Measurements from ENCODE around the gene ACTA1. TPM values are rescaled to one million over a fixed set of nuclear protein-coding genes. Genes with fewer than 3 reads are reported as not detected.

The ACTA1 gene
- total and polyA plus RNA-seq, 4 donors, result 0.06 to 0.33 (median 0.08) TPM; not detected in 1

DNA sequence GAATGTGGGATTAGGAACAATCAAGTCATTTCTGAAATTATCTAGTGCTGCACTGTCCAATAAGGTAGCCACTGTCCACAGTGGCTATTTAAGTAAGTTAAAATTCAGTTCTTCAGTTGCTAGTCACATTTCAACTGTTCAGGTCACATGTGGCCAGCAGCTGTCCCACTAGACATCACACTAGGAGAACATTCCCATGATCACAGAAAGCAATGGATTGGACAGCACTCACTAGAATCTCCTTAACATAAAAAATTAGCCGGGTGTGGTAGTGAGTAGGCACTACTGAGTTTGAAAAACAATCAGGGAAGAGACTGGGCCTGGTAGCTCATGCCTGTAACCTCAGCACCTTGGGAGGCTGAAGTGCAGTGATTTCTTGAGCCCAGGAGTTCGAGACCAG lies 40.6 kb upstream of the ACTA1 start:
- WGBS, result 98% methylated on average over 2 of the region's 2 CpGs
- DNase-seq (ENCODE audit: low spot score), result no peak
- no peaks in the 10 kb centered on the region for H3K4me1 ChIP-seq (ENCODE audit: control insufficient read depth in 4 of 4, insufficient read depth in 4 of 4, low read length in 3 of 4)
- no peak overlapping the region for H3K27ac ChIP-seq (ENCODE audit: low read depth in 1 of 2, low read length in 2 of 2)
- H3K9me3 ChIP-seq (ENCODE audit: control insufficient read depth in 4 of 4, low read length in 3 of 4), result no peaks in the 10 kb centered on the region
- no peaks in the 10 kb centered on the region for H3K27me3 ChIP-seq (ENCODE audit: control insufficient read depth in 4 of 4, insufficient read depth in 4 of 4, low read length in 3 of 4)
- no peak overlapping the region for H3K9ac ChIP-seq (ENCODE audit: low read depth in 1 of 2, low read length in 2 of 2)
- peaks cover 9 to 49% (median 28%) of the 10 kb centered on the region in 4 donors for H3K36me3 ChIP-seq (ENCODE audit: control insufficient read depth in 4 of 4, insufficient read depth in 3 of 4, low read depth in 1 of 4, low read length in 3 of 4)
- TF ChIP-seq SP1 (IDR thresholded peaks at IDR 0.05) (no peak), MAX (IDR thresholded peaks at IDR 0.05) (no peak), HNF4G (IDR thresholded peaks at IDR 0.05) (no peak), NR2F2 (IDR thresholded peaks at IDR 0.05) (no peak), YY1 (IDR thresholded peaks at IDR 0.05) (no peak), FOXA2 (IDR thresholded peaks at IDR 0.05) (no peak), FOXA1 (IDR thresholded peaks at IDR 0.05) (no peak), HNF4A (conservative IDR thresholded peaks at IDR 0.05) (no peak), GABPA (IDR thresholded peaks at IDR 0.05 in 1 of 2, conservative IDR thresholded peaks at IDR 0.05 in 1 of 2) (no peak), EGR1 (IDR thresholded peaks at IDR 0.05; ENCODE audit: low read depth in 2 of 2) (no peak), JUND (IDR thresholded peaks at IDR 0.05) (no peak), TAF1 (conservative IDR thresholded peaks at IDR 0.05) (no peak), RAD21 (IDR thresholded peaks at IDR 0.05) (no peak), RXRA (IDR thresholded peaks at IDR 0.05) (no peak), CTCF (IDR thresholded peaks at IDR 0.05; ENCODE audit: low read depth, low read length, missing input control) (no peak)
- TF ChIP-seq, protein P1, sequence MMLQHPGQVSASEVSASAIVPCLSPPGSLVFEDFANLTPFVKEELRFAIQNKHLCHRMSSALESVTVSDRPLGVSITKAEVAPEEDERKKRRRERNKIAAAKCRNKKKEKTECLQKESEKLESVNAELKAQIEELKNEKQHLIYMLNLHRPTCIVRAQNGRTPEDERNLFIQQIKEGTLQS (IDR thresholded peaks at IDR 0.05), result no peak
- TF ChIP-seq, protein P2, sequence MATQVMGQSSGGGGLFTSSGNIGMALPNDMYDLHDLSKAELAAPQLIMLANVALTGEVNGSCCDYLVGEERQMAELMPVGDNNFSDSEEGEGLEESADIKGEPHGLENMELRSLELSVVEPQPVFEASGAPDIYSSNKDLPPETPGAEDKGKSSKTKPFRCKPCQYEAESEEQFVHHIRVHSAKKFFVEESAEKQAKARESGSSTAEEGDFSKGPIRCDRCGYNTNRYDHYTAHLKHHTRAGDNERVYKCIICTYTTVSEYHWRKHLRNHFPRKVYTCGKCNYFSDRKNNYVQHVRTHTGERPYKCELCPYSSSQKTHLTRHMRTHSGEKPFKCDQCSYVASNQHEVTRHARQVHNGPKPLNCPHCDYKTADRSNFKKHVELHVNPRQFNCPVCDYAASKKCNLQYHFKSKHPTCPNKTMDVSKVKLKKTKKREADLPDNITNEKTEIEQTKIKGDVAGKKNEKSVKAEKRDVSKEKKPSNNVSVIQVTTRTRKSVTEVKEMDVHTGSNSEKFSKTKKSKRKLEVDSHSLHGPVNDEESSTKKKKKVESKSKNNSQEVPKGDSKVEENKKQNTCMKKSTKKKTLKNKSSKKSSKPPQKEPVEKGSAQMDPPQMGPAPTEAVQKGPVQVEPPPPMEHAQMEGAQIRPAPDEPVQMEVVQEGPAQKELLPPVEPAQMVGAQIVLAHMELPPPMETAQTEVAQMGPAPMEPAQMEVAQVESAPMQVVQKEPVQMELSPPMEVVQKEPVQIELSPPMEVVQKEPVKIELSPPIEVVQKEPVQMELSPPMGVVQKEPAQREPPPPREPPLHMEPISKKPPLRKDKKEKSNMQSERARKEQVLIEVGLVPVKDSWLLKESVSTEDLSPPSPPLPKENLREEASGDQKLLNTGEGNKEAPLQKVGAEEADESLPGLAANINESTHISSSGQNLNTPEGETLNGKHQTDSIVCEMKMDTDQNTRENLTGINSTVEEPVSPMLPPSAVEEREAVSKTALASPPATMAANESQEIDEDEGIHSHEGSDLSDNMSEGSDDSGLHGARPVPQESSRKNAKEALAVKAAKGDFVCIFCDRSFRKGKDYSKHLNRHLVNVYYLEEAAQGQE (IDR thresholded peaks at IDR 0.05), result no peak
- TF ChIP-seq, protein P3, sequence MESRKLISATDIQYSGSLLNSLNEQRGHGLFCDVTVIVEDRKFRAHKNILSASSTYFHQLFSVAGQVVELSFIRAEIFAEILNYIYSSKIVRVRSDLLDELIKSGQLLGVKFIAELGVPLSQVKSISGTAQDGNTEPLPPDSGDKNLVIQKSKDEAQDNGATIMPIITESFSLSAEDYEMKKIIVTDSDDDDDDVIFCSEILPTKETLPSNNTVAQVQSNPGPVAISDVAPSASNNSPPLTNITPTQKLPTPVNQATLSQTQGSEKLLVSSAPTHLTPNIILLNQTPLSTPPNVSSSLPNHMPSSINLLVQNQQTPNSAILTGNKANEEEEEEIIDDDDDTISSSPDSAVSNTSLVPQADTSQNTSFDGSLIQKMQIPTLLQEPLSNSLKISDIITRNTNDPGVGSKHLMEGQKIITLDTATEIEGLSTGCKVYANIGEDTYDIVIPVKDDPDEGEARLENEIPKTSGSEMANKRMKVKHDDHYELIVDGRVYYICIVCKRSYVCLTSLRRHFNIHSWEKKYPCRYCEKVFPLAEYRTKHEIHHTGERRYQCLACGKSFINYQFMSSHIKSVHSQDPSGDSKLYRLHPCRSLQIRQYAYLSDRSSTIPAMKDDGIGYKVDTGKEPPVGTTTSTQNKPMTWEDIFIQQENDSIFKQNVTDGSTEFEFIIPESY (IDR thresholded peaks at IDR 0.05), result no peak
- no peak overlapping the region for H3K4me3 ChIP-seq (ENCODE audit: low read depth in 1 of 3, low read length in 3 of 3)
